ENCODE measurements around the gene POC1B.
A peak's percentile ranks its signal among the peaks of the same experiment; 100 is the strongest.

POC1B gene

GRCh38 chr12:89525824-89526770, at the start of gene POC1B:
TSS of gene POC1B (minus strand) at chr12:89526047. CDS start at chr12:89525895, 152 bp downstream.
- DNase-seq: peak; percentile 77

GRCh38 chr12:89575374-89575773, 49.5 kb upstream of the POC1B start:
- DNase-seq: no peak

GRCh38 chr12:89574736-89575208, 48.9 kb upstream of the POC1B start:
- no peak for DNase-seq

GRCh38 chr12:89573051-89573810, 47.4 kb upstream of the POC1B start:
- DNase-seq: no peak

- DNase-seq: no peak
Observed at GRCh38 chr12:89571491-89572195, 45.8 kb upstream of the POC1B start.

- DNase-seq: no peak
Observed at GRCh38 chr12:89568484-89568883, 42.6 kb upstream of the POC1B start.

- DNase-seq: no peak
Observed at GRCh38 chr12:89567691-89568239, 41.9 kb upstream of the POC1B start.

GRCh38 chr12:89566615-89567014, 40.8 kb upstream of the POC1B start:
- DNase-seq: no peak

- no peak for DNase-seq
Observed at GRCh38 chr12:89565002-89565401, 39.2 kb upstream of the POC1B start.

- DNase-seq: no peak
Observed at GRCh38 chr12:89559753-89560152, 33.9 kb upstream of the POC1B start.

- DNase-seq: no peak
Observed at GRCh38 chr12:89556976-89557375, 31.1 kb upstream of the POC1B start.

- DNase-seq: no peak
Observed at GRCh38 chr12:89552376-89552775, 26.5 kb upstream of the POC1B start.

GRCh38 chr12:89551747-89552146, 25.9 kb upstream of the POC1B start:
- DNase-seq: no peak

- DNase-seq: no peak
Observed at GRCh38 chr12:89547101-89547500, 21.3 kb upstream of the POC1B start.

- no peak for DNase-seq
Observed at GRCh38 chr12:89546151-89546550, 20.3 kb upstream of the POC1B start.

GRCh38 chr12:89544681-89545184, 18.9 kb upstream of the POC1B start:
- DNase-seq: no peak

GRCh38 chr12:89544022-89544421, 18.2 kb upstream of the POC1B start:
- no peak for DNase-seq

GRCh38 chr12:89542912-89543592, 17.2 kb upstream of the POC1B start:
- DNase-seq: peak; percentile 57

- no peak for DNase-seq
Observed at GRCh38 chr12:89542236-89542635, 16.4 kb upstream of the POC1B start.

- DNase-seq: no peak
Observed at GRCh38 chr12:89540586-89540985, 14.7 kb upstream of the POC1B start.

GRCh38 chr12:89539426-89540223, 13.8 kb upstream of the POC1B start:
- no peak for DNase-seq

All from stimulated activated CD4-positive, alpha-beta T cell treated with anti-CD3 and anti-CD28 coated beads, Interleukin-1b, Interleukin-23, amount 100 ng/mL, for 48 hours (primary cell).